OCI-LY3 (cell line): ENCODE measurements around the gene IQCH.

Source experiments
- H2AFZ ChIP-seq: fragments of 200-600, 300-600 bp; shearing (Covaris generic); 2 replicates; pipeline ENCODE4 v1.6.0; 2014; ENCODE audit warnings: antibody characterized with exemption, low read depth, low read length
- H3K27ac ChIP-seq: fragments of 200-600, 300-600 bp; sonication (generic); 2 replicates; pipeline ENCODE4 v1.5.1; 2014; ENCODE audit warnings: mild to moderate bottlenecking, low read length, moderate library complexity, mixed read lengths
- H3K27me3 ChIP-seq: fragments of 200-600, 300-600 bp; sonication (generic); 2 replicates; pipeline ENCODE4 v1.6.1; 2014; ENCODE audit warnings: low read depth, low read length, mixed read lengths
- H3K36me3 ChIP-seq: fragments of 200-600, 300-600 bp; sonication (generic); replicated peaks from 2 replicates; pipeline ENCODE3; 2014; ENCODE audit warnings: low read depth, low read length, mixed read lengths
- H3K4me1 ChIP-seq: fragments of 300-600, 200-600 bp; sonication (generic); 2 replicates; pipeline ENCODE4 v1.6.1; 2014; ENCODE audit warnings: low read length, mixed read lengths
- H3K4me2 ChIP-seq: fragments of 200-600, 300-600 bp; sonication (generic); 2 replicates; pipeline ENCODE4 v1.6.1; 2014; ENCODE audit warnings: low read length, mixed read lengths
- H3K4me3 ChIP-seq: fragments of 300-600, 200-600 bp; sonication (generic); 2 replicates; pipeline ENCODE4 v1.5.1; 2014; ENCODE audit warnings: antibody characterized with exemption, mild to moderate bottlenecking, low read length, moderate library complexity
- H3K79me2 ChIP-seq: fragments of 300-600, 200-600 bp; shearing (Covaris generic); 2 replicates; pipeline ENCODE4 v1.6.1; 2014; ENCODE audit warnings: mild to moderate bottlenecking, low read length, mixed read lengths
- H3K9ac ChIP-seq: fragments of 300-600, 200-600 bp; shearing (Covaris generic); 2 replicates; pipeline ENCODE4 v1.6.0; 2014; ENCODE audit warnings: mild to moderate bottlenecking, low read length, moderate library complexity
- H3K9me3 ChIP-seq: fragments of 200-600, 300-600 bp; shearing (Covaris generic); 2 replicates; pipeline ENCODE4 v1.6.1; 2014; ENCODE audit warnings: low read length, mixed read lengths; ENCODE audit not compliant: insufficient read depth
- H4K20me1 ChIP-seq: fragments of 200-600, 300-600 bp; sonication (generic); 2 replicates; pipeline ENCODE4 v1.6.1; 2016; ENCODE audit warnings: low read length, mixed read lengths; ENCODE audit not compliant: insufficient read depth
- EZH2phosphoT487 ChIP-seq: fragments of 200-600 bp; shearing (Covaris generic); IDR thresholded peaks from 2 replicates; pipeline ENCODE4 v1.6.1; 2018; ENCODE audit warnings: antibody characterized with exemption, mixed run types, low read depth
- TF ChIP-seq, protein P1 (sequence below): fragments of 200-600, 300-600 bp; sonication (generic); IDR thresholded peaks from 2 replicates; pipeline ENCODE4 v1.5.1; 2014; ENCODE audit warnings: antibody characterized with exemption, low read length, low read depth

IQCH gene

DNA sequence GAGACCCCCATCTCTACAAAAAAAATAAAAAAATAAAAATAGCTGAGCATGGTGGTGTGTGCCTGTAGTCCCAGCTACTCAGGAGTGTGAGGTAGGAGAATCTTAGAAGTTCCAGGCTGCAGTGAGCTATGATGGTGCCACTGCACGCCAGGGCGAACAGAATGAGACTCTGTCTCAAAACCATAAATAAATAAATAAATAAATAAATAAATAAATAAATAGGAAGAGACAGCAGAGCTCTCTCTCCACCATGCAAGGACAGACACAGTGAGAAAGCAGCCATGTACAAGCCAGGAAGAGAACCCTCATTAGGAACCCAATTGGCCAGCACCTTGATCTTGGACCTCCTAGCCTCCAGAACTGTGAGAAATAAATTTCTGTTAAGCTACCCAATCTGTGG, 261.0 kb downstream of the IQCH start:
- H3K9me3 ChIP-seq, result no peaks in the 10 kb centered on the region
- H3K4me3 ChIP-seq, result no peak overlapping the region
- H4K20me1 ChIP-seq, result no peaks in the 10 kb centered on the region
- no peak overlapping the region for H3K27ac ChIP-seq
- no peaks in the 10 kb centered on the region for H3K27me3 ChIP-seq
- peaks cover 4% of the 10 kb centered on the region; the same call in 1 of the 2 replicates for H3K4me1 ChIP-seq
- H3K36me3 ChIP-seq, result peaks cover 5% of the 10 kb centered on the region
- TF ChIP-seq EZH2phosphoT487, result no peak
- TF ChIP-seq, protein P1, sequence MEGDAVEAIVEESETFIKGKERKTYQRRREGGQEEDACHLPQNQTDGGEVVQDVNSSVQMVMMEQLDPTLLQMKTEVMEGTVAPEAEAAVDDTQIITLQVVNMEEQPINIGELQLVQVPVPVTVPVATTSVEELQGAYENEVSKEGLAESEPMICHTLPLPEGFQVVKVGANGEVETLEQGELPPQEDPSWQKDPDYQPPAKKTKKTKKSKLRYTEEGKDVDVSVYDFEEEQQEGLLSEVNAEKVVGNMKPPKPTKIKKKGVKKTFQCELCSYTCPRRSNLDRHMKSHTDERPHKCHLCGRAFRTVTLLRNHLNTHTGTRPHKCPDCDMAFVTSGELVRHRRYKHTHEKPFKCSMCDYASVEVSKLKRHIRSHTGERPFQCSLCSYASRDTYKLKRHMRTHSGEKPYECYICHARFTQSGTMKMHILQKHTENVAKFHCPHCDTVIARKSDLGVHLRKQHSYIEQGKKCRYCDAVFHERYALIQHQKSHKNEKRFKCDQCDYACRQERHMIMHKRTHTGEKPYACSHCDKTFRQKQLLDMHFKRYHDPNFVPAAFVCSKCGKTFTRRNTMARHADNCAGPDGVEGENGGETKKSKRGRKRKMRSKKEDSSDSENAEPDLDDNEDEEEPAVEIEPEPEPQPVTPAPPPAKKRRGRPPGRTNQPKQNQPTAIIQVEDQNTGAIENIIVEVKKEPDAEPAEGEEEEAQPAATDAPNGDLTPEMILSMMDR, result no peak
- H3K4me2 ChIP-seq, result no peak overlapping the region
- H3K79me2 ChIP-seq, result peaks cover 4% of the 10 kb centered on the region; the same call in 1 of the 2 replicates
- no peak overlapping the region for H2AFZ ChIP-seq
- no peak overlapping the region for H3K9ac ChIP-seq

DNA sequence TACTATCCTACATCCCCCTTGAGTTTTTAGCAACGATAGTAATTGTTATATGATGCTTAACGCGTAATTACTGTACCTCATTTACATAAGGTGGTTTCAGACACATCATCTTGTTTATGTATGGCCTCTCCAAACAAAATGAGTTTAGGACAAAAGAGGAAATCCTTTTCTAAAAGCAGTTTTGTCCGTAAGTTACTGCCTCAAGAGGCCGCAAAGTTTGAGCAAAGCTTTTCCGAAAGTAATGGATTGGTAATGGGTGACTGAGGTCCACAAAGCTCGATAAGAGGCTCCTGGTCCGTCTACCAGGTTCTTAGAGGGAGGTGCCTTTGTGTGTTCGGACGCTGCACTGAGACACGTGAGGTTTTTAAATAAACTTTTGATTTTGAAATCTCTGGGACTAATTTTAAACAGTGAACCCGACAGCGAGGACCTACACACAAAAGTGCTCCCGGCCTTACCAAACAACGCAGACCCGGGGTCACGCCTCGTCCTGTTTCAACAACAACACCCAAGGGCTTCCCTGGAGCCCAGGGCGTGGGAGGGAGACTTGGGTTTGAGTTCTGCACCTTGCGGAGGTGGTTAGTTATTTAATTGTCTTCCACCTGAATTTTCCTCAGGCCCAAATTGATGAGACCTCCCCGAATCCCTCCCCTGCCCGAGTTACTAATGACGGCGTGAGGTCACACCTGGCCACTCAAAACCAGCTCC, 265.9 kb downstream of the IQCH start:
- H3K79me2 ChIP-seq, result peaks cover 46% of the 10 kb centered on the region
- H3K27me3 ChIP-seq, result no peaks in the 10 kb centered on the region
- H2AFZ ChIP-seq, result peak overlapping the region; percentile 85
- peak overlapping the region; percentile 32 for H3K27ac ChIP-seq
- no peaks in the 10 kb centered on the region for H3K36me3 ChIP-seq
- peak overlapping the region; percentile 97 for H3K4me2 ChIP-seq
- H3K9me3 ChIP-seq, result no peaks in the 10 kb centered on the region
- H4K20me1 ChIP-seq, result peaks cover 7% of the 10 kb centered on the region
- peak overlapping the region; percentile 79 for H3K4me3 ChIP-seq
- H3K9ac ChIP-seq, result peak overlapping the region; percentile 65
- peaks cover 23% of the 10 kb centered on the region for H3K4me1 ChIP-seq
- TF ChIP-seq, protein P1, result no peak
- TF ChIP-seq EZH2phosphoT487, result no peak

DNA sequence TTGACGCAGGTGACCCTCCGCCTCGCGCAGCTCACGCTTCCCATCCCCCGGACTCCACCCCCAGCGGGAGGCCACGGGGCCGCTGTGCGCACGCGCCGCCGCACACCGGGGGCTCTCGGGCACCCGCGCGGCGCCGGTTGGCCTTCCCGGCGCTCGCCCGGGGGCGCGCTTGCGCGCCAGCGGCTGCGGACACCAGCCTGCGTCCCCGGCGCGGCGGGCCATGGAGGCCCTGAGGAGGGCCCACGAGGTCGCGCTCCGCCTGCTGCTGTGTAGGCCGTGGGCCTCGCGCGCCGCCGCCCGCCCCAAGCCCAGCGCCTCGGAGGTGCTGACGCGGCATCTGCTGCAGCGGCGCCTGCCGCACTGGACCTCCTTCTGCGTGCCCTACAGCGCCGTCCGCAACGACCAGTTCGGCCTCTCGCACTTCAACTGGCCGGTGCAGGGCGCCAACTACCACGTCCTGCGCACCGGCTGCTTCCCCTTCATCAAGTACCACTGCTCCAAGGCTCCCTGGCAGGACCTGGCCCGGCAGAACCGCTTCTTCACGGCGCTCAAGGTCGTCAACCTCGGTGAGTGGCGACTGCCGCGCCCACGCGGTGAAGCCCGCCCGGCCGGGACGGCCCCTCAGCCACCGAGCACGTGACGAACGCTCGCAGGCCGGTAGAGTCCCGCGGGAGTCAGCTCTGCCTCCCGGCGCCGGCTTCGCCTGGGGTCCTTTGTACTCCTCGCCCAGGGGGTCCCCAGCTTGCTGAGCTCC, 266.6 kb downstream of the IQCH start, which contains the start of gene C15orf61:
Gene C15orf61 (plus strand): TSS at position 103 of the 754 bp plus-strand sequence. CDS start 118 bp downstream, at position 221.
- Histone ChIP-seq H3K9ac (peak within 1 kb of the TSS; percentile 93), H3K4me1 (peaks cover 23% of the 10 kb centered on the region), H3K27ac (peak within 1 kb of the TSS; percentile 81), H3K4me2 (peak within 1 kb of the TSS; percentile 97), H3K4me3 (peak within 1 kb of the TSS; percentile 79), H3K79me2 (peaks cover 48% of the 10 kb centered on the region), H3K36me3 (no peaks in the 10 kb centered on the region), H3K9me3 (no peaks in the 10 kb centered on the region), H3K27me3 (no peaks in the 10 kb centered on the region), H4K20me1 (peaks cover 7% of the 10 kb centered on the region), H2AFZ (peak within 1 kb of the TSS; percentile 85)
- TF ChIP-seq, protein P1, result no peak
- no peak for TF ChIP-seq EZH2phosphoT487
